ENCODE measurements around the gene CD7. TPM values are rescaled to one million over a fixed set of nuclear protein-coding genes. Genes with fewer than 3 reads are reported as not detected.

The CD7 gene
- total RNA-seq, 2 experiments from 2014 or later, result not detected

GRCh38 chr17:82300707-82301270 lies 16.6 kb downstream of the CD7 start:
- no peaks in the 10 kb centered on the region for H3K9me3 ChIP-seq (ENCODE audit: low read length)
- no peak overlapping the region for H2AFZ ChIP-seq (ENCODE audit: low read length)
- peak; percentile 79 for DNase-seq (ENCODE audit: low spot score)
- no TSS peak for BruUV-seq (replicated peaks)
- POLR2A ChIA-PET, result interaction anchor here (0.6 to 1.6 kb wide), 3 partner anchors 34 to 50 kb away, joined by 3 to 8 read pairs (median 5); no protein-coding TSS in a partner anchor
- peaks cover 37% of the 10 kb centered on the region for H3K4me1 ChIP-seq (ENCODE audit: insufficient read depth, low read length, poor library complexity, severe bottlenecking)
- no peaks in the 10 kb centered on the region for H3K36me3 ChIP-seq (ENCODE audit: insufficient read depth, low read length)
- peak; percentile 91 for TF ChIP-seq CTCF (conservative IDR thresholded peaks at IDR 0.05; ENCODE audit: low read length)
- no peak for TF ChIP-seq EZH2phosphoT487 (IDR thresholded peaks at IDR 0.05; ENCODE audit: borderline replicate concordance, low read depth, low read length)
- H4K20me1 ChIP-seq (ENCODE audit: insufficient read depth, low read length), result no peaks in the 10 kb centered on the region
- peak overlapping the region; percentile 24; the same call in 1 of the 2 replicates for H3K4me2 ChIP-seq (ENCODE audit: low read length)
- H3K79me2 ChIP-seq (ENCODE audit: insufficient read depth, low read depth, low read length), result no peaks in the 10 kb centered on the region
- H3K27ac ChIP-seq (ENCODE audit: low read depth, low read length, poor library complexity, severe bottlenecking), result no peak overlapping the region
- no peak overlapping the region for H3K4me3 ChIP-seq (ENCODE audit: low read depth, low read length, poor library complexity, severe bottlenecking)
- intact Hi-C loops (cut with micrococcal nuclease; ENCODE audit: unreplicated experiment), result loop anchor here (1.0 kb wide), 1 partner anchor 50 kb away; no protein-coding TSS in a partner anchor
- CTCF ChIA-PET (ENCODE audit: unreplicated experiment), result interaction anchor here (0.7 kb wide), 1 partner anchor 159 kb away, joined by 3 read pairs; no protein-coding TSS in a partner anchor
- H3K9me2 ChIP-seq (ENCODE audit: insufficient read depth, low read length), result no peaks in the 10 kb centered on the region

GRCh38 chr17:82300228-82300627 lies 17.2 kb downstream of the CD7 start:
- H4K20me1 ChIP-seq (ENCODE audit: insufficient read depth, low read length), result no peaks in the 10 kb centered on the region
- no peak overlapping the region for H3K27ac ChIP-seq (ENCODE audit: low read depth, low read length, poor library complexity, severe bottlenecking)
- peaks cover 37% of the 10 kb centered on the region for H3K4me1 ChIP-seq (ENCODE audit: insufficient read depth, low read length, poor library complexity, severe bottlenecking)
- intact Hi-C loops (cut with micrococcal nuclease; ENCODE audit: unreplicated experiment), result loop anchor here (1.0 kb wide), 1 partner anchor 50 kb away; no protein-coding TSS in a partner anchor
- no peak for DNase-seq (ENCODE audit: low spot score)
- H3K9me2 ChIP-seq (ENCODE audit: insufficient read depth, low read length), result no peaks in the 10 kb centered on the region
- H3K36me3 ChIP-seq (ENCODE audit: insufficient read depth, low read length), result no peaks in the 10 kb centered on the region
- ChIA-PET CTCF (ENCODE audit: unreplicated experiment) (interaction anchor here (0.7 kb wide), 1 partner anchor 159 kb away, joined by 3 read pairs; no protein-coding TSS in a partner anchor), POLR2A (interaction anchor here (0.6 to 1.6 kb wide), 2 partner anchors 34 to 50 kb away, joined by 5 to 8 read pairs; no protein-coding TSS in a partner anchor)
- H3K4me3 ChIP-seq (ENCODE audit: low read depth, low read length, poor library complexity, severe bottlenecking), result no peak overlapping the region
- no peak for TF ChIP-seq CTCF (conservative IDR thresholded peaks at IDR 0.05; ENCODE audit: low read length)
- no peak for TF ChIP-seq EZH2phosphoT487 (IDR thresholded peaks at IDR 0.05; ENCODE audit: borderline replicate concordance, low read depth, low read length)
- H2AFZ ChIP-seq (ENCODE audit: low read length), result no peak overlapping the region
- BruUV-seq (replicated peaks), result no TSS peak
- no peaks in the 10 kb centered on the region for H3K9me3 ChIP-seq (ENCODE audit: low read length)
- H3K79me2 ChIP-seq (ENCODE audit: insufficient read depth, low read depth, low read length), result no peaks in the 10 kb centered on the region
- H3K4me2 ChIP-seq (ENCODE audit: low read length), result no peak overlapping the region

- no peaks in the 10 kb centered on the region for H3K9me2 ChIP-seq (ENCODE audit: insufficient read depth, low read length)
- H4K20me1 ChIP-seq (ENCODE audit: insufficient read depth, low read length), result no peaks in the 10 kb centered on the region
- no peak for DNase-seq (ENCODE audit: low spot score)
- TF ChIP-seq CTCF (conservative IDR thresholded peaks at IDR 0.05; ENCODE audit: low read length) (no peak), EZH2phosphoT487 (IDR thresholded peaks at IDR 0.05; ENCODE audit: borderline replicate concordance, low read depth, low read length) (no peak)
- no peak overlapping the region for H3K27ac ChIP-seq (ENCODE audit: low read depth, low read length, poor library complexity, severe bottlenecking)
- intact Hi-C loops (cut with micrococcal nuclease; ENCODE audit: unreplicated experiment), result loop anchor here (10.0 kb wide), 2 partner anchors 195 to 255 kb away; no protein-coding TSS in a partner anchor
- no peak overlapping the region for H2AFZ ChIP-seq (ENCODE audit: low read length)
- H3K79me2 ChIP-seq (ENCODE audit: insufficient read depth, low read depth, low read length), result no peaks in the 10 kb centered on the region
- H3K4me1 ChIP-seq (ENCODE audit: insufficient read depth, low read length, poor library complexity, severe bottlenecking), result peaks cover 37% of the 10 kb centered on the region
- H3K4me2 ChIP-seq (ENCODE audit: low read length), result no peak overlapping the region
- ChIA-PET POLR2A (interaction anchor here (1.6 kb wide), 1 partner anchor 51 kb away, joined by 8 read pairs; no protein-coding TSS in a partner anchor), CTCF (ENCODE audit: unreplicated experiment) (no interaction called here)
- H3K36me3 ChIP-seq (ENCODE audit: insufficient read depth, low read length), result no peaks in the 10 kb centered on the region
- BruUV-seq (replicated peaks), result no TSS peak
- H3K4me3 ChIP-seq (ENCODE audit: low read depth, low read length, poor library complexity, severe bottlenecking), result no peak overlapping the region
- no peaks in the 10 kb centered on the region for H3K9me3 ChIP-seq (ENCODE audit: low read length)
Observed at GRCh38 chr17:82299452-82299851, 18.0 kb downstream of the CD7 start.

Measured in OCI-LY7 (cell line).